A549 (cell line): ENCODE measurements around the gene TRAPPC2B.

Experiments used
- CBX8 ChIP-seq: fragments of 200-600 bp; sonication (generic); IDR thresholded peaks from 2 replicates; pipeline ENCODE4 v1.6.1; 2016
- CEBPB ChIP-seq, 2 experiments: fragments of >200 bp in 1 of 2; sonication (Bioruptor Twin) in 1 of 2; formaldehyde crosslinking in 1 of 2; IDR thresholded peaks; 2 replicates each; pipeline ENCODE4 v1.6.1; 2012 to 2016
- E2F6 ChIP-seq: IDR thresholded peaks from 2 replicates; pipeline ENCODE4 v1.6.1; 2012; ENCODE audit warnings: low read depth, borderline replicate concordance
- EHMT2 ChIP-seq: fragments of 200-600 bp; sonication (generic); IDR thresholded peaks from 2 replicates; pipeline ENCODE4 v1.6.1; 2016; ENCODE audit warnings: antibody characterized with exemption, low read depth, mild to moderate bottlenecking, moderate library complexity
- ELK1 ChIP-seq: fragments of 150-350 bp; IDR thresholded peaks from 2 replicates; pipeline ENCODE4 v1.6.1; 2014; ENCODE audit warnings: low read depth, mild to moderate bottlenecking, low read length
- EP300 ChIP-seq, 2 experiments: fragments of >200 bp; sonication (Bioruptor Twin); formaldehyde crosslinking; IDR thresholded peaks; 2 replicates in 1 of 2; 3 replicates in 1 of 2; pipeline ENCODE4 v1.6.1; 2016 to 2017
- MYC ChIP-seq: IDR thresholded peaks from 2 replicates; pipeline ENCODE4 v1.6.1; 2012; ENCODE audit warnings: mild to moderate bottlenecking, inconsistent platforms, low read length, improper control_type of control experiment, borderline replicate concordance
- POLR2AphosphoS2 ChIP-seq: conservative IDR thresholded peaks from 2 replicates; pipeline ENCODE4 v1.6.1; 2012; ENCODE audit warnings: low read length, improper control_type of control experiment, inconsistent platforms
- RNF2 ChIP-seq: fragments of 200-600 bp; sonication (generic); IDR thresholded peaks from 2 replicates; pipeline ENCODE4 v1.6.1; 2016; ENCODE audit warnings: low read depth, mild to moderate bottlenecking, antibody characterized with exemption, moderate library complexity, borderline replicate concordance
- USF2 ChIP-seq: fragments of 450-650 bp; IDR thresholded peaks from 2 replicates; pipeline ENCODE4 v1.6.1; 2014; ENCODE audit warnings: antibody characterized with exemption
- TF ChIP-seq, protein P1 (sequence below): fragments of >200 bp; sonication (Bioruptor Twin); formaldehyde crosslinking; IDR thresholded peaks from 3 replicates; pipeline ENCODE4 v1.5.1; 2016

- TF ChIP-seq CEBPB (IDR thresholded peaks at IDR 0.05) (no peak), ELK1 (no peak), EP300 (IDR thresholded peaks at IDR 0.05) (no peak), USF2 (no peak), MYC (no peak), CBX8 (no peak), EHMT2 (no peak), RNF2 (no peak), POLR2AphosphoS2 (no peak), E2F6 (no peak)
- TF ChIP-seq, protein P1, sequence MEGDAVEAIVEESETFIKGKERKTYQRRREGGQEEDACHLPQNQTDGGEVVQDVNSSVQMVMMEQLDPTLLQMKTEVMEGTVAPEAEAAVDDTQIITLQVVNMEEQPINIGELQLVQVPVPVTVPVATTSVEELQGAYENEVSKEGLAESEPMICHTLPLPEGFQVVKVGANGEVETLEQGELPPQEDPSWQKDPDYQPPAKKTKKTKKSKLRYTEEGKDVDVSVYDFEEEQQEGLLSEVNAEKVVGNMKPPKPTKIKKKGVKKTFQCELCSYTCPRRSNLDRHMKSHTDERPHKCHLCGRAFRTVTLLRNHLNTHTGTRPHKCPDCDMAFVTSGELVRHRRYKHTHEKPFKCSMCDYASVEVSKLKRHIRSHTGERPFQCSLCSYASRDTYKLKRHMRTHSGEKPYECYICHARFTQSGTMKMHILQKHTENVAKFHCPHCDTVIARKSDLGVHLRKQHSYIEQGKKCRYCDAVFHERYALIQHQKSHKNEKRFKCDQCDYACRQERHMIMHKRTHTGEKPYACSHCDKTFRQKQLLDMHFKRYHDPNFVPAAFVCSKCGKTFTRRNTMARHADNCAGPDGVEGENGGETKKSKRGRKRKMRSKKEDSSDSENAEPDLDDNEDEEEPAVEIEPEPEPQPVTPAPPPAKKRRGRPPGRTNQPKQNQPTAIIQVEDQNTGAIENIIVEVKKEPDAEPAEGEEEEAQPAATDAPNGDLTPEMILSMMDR, result no peak
Observed at GRCh38 chr19:57398868-57399267, 35.5 kb downstream of the TRAPPC2B start.
